B cell (primary cell): ENCODE data around the gene AQR. TPM values are rescaled to one million over a fixed set of nuclear protein-coding genes. Genes with fewer than 3 reads are reported as not detected.

Experiments used
- ATAC-seq: fragments of 200-7000 bp; cut with Tn5 transposase; one replicate; pipeline ENCODE4 v1.10.0; 2021; ENCODE audit warnings: low read depth, mild to moderate bottlenecking, moderate number of reproducible peaks, moderate library complexity
- CTCF ChIA-PET: fragments of 350-600 bp; sonication (Branson Sonifier 250); formaldehyde crosslinking; loops from one replicate; lab custom pipeline; 2021; ENCODE audit warnings: antibody characterized with exemption, inconsistent platforms; lab: Charles Lee
- POLR2A ChIA-PET: fragments of 350-600 bp; sonication (Branson Sonifier 250); formaldehyde crosslinking; loops from one replicate; lab custom pipeline; 2021; ENCODE audit warnings: antibody characterized with exemption; lab: Charles Lee
- DNase-seq: peaks from one replicate; pipeline ENCODE4 v3.0.0; 2013
- H2AFZ ChIP-seq: 2 replicates; pipeline ENCODE4 v1.6.1; 2012; ENCODE audit warnings: mild to moderate bottlenecking, low read depth, low read length; ENCODE audit not compliant: insufficient read depth, poor library complexity, severe bottlenecking
- H3K27ac ChIP-seq, 2 donors: 1 replicate in 1 of 2; 2 replicates in 1 of 2; pipeline ENCODE4 v1.5.1; 2012 to 2013; ENCODE audit warnings: low read length in 2 of 2, mild to moderate bottlenecking in 2 of 2, moderate library complexity in 1 of 2
- H3K27me3 ChIP-seq, 4 experiments: fragments of 200-600 bp in 1 of 4; sonication (generic) in 1 of 4; replicated peaks in 1 of 4; 1 replicate in 2 of 4; 2 replicates in 2 of 4; pipeline versions ENCODE4 v1.6.1 to v1.7.0; 2013 to 2016; ENCODE audit warnings: low read length in 3 of 4, mild to moderate bottlenecking in 2 of 4, mixed read lengths in 1 of 4, moderate library complexity in 1 of 4; ENCODE audit not compliant: insufficient read depth in 4 of 4, control insufficient read depth in 3 of 4; ENCODE audit errors: control extremely low read depth in 1 of 4
- H3K36me3 ChIP-seq, 2 experiments: replicated peaks in 1 of 2; 1 replicate in 1 of 2; 2 replicates in 1 of 2; pipeline versions ENCODE4 v1.6.1 to v1.7.1; 2013; ENCODE audit warnings: low read length in 1 of 2; ENCODE audit not compliant: insufficient read depth in 2 of 2, control insufficient read depth in 1 of 2; ENCODE audit errors: control extremely low read depth in 1 of 2, extremely low read depth in 1 of 2
- H3K4me1 ChIP-seq, 2 donors: fragments of 200-600 bp in 1 of 2; sonication (generic) in 1 of 2; 1 replicate in 1 of 2; 2 replicates in 1 of 2; pipeline versions ENCODE4 v1.5.1 to v1.6.1; 2013 to 2017; ENCODE audit warnings: low read length in 2 of 2; ENCODE audit not compliant: control insufficient read depth in 2 of 2, insufficient read depth in 2 of 2
- H3K4me2 ChIP-seq: replicated peaks from 2 replicates; pipeline ENCODE3; 2012; ENCODE audit warnings: mild to moderate bottlenecking, low read depth, low read length; ENCODE audit not compliant: poor library complexity, severe bottlenecking
- H3K4me3 ChIP-seq, 5 experiments: fragments of 200-600 bp in 1 of 5; sonication (generic) in 1 of 5; 1 replicate in 3 of 5; 2 replicates in 2 of 5; pipeline versions ENCODE4 v1.5.1 to v1.7.0; 2011 to 2016; ENCODE audit warnings: low read length in 4 of 5, mild to moderate bottlenecking in 4 of 5, low read depth in 2 of 5, control low read depth in 1 of 5, moderate library complexity in 1 of 5; ENCODE audit not compliant: insufficient read depth in 1 of 5; ENCODE audit errors: control extremely low read depth in 1 of 5, extremely low read depth in 1 of 5
- H3K79me2 ChIP-seq: fragments of 200-600 bp; sonication (generic); one replicate; pipeline ENCODE4 v1.6.0; 2016; ENCODE audit warnings: low read length; ENCODE audit not compliant: control insufficient read depth, insufficient read depth
- H3K9ac ChIP-seq: fragments of 200-600 bp; sonication (generic); 2 replicates; pipeline ENCODE4 v1.6.1; 2017; ENCODE audit warnings: mild to moderate bottlenecking, low read length, moderate library complexity
- H3K9me3 ChIP-seq, 3 donors: one replicate each; pipeline versions ENCODE4 v1.6.1 to v1.7.1; 2013; ENCODE audit warnings: low read length in 2 of 3; ENCODE audit not compliant: control insufficient read depth in 2 of 3, insufficient read depth in 1 of 3; ENCODE audit errors: control extremely low read depth in 1 of 3
- H4K20me1 ChIP-seq: 2 replicates; pipeline ENCODE4 v1.6.0; 2012; ENCODE audit warnings: mild to moderate bottlenecking, low read length; ENCODE audit not compliant: insufficient read depth, control insufficient read depth, poor library complexity, severe bottlenecking
- H3K27ac Mint-ChIP-seq: one replicate; pipeline ENCODE4 v1.8.0; 2021; ENCODE audit warnings: mixed read lengths
- H3K27me3 Mint-ChIP-seq: one replicate; pipeline ENCODE4 v1.8.0; 2021; ENCODE audit warnings: mixed read lengths
- H3K4me1 Mint-ChIP-seq: one replicate; pipeline ENCODE4 v1.8.0; 2021; ENCODE audit warnings: mixed read lengths
- H3K4me3 Mint-ChIP-seq: one replicate; pipeline ENCODE4 v1.8.0; 2021; ENCODE audit warnings: mixed read lengths
- H3K9me3 Mint-ChIP-seq: one replicate; pipeline ENCODE4 v1.8.0; 2022; ENCODE audit warnings: mixed read lengths; ENCODE audit not compliant: insufficient read depth
- EZH2 ChIP-seq: IDR thresholded peaks from 2 replicates; pipeline ENCODE4 v1.6.1; 2012; ENCODE audit warnings: borderline replicate concordance, low read depth, mild to moderate bottlenecking, moderate library complexity, low read length; ENCODE audit not compliant: insufficient read depth, poor library complexity, severe bottlenecking
- WGBS: methylation state at CpG from one replicate; pipeline ENCODE4 v1.1.5; 2013; ENCODE audit warnings: missing lambda C conversion rate; ENCODE audit not compliant: insufficient coverage; 5-methylcytosine and 5-hydroxymethylcytosine counted together
- intact Hi-C: fragments of 100-400 bp; cut with micrococcal nuclease; formaldehyde crosslinking; loops from one replicate; pipeline ENCODE4 v1.10.0; 2022
- polyA plus RNA-seq: library from polyadenylated mRNA; depleted of rRNA; stranded (reverse); fragments of >200 nt; gene quantifications from 2 replicates; pipeline ENCODE4 v1.2.3, GENCODE V29; 2012
- total RNA-seq, 2 donors: library from RNA; stranded (reverse); fragments of 120-200 nt in 1 of 2; gene quantifications; 1 replicate in 1 of 2; 2 replicates in 1 of 2; pipeline versions ENCODE4 v1.2.3 to v1.2.4, GENCODE V29; 2013 to 2022
- TF ChIP-seq, protein P1 (sequence below): fragments of 200-600 bp; IDR thresholded peaks from one replicate; pipeline ENCODE4 v1.8.0; 2022; ENCODE audit warnings: antibody characterized with exemption, mild to moderate bottlenecking

The AQR gene
- total and polyA plus RNA-seq, 2 donors (not counting 1 experiment from before 2014, with no cell fraction given): 24.2 to 41.7 TPM

DNA sequence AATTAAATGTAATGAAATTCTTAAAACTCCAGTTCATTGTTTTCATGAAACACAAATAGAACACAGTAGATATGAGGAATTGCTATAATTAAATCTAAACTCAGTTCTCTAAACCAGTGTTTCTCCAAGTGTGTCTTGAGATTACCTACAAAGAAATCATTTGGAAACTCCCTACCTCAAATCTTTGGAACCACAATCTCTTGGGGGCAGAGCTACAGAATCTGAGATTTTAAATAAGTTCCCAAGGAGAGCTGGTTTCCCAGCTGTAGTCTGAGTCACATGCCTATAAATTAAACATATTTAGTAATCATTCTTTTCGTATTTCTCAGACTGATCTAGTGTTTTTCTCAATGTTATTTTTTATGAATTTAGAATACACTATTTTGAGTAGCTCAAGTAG lies 157.2 kb downstream of the AQR start:
- TF ChIP-seq, protein P1, sequence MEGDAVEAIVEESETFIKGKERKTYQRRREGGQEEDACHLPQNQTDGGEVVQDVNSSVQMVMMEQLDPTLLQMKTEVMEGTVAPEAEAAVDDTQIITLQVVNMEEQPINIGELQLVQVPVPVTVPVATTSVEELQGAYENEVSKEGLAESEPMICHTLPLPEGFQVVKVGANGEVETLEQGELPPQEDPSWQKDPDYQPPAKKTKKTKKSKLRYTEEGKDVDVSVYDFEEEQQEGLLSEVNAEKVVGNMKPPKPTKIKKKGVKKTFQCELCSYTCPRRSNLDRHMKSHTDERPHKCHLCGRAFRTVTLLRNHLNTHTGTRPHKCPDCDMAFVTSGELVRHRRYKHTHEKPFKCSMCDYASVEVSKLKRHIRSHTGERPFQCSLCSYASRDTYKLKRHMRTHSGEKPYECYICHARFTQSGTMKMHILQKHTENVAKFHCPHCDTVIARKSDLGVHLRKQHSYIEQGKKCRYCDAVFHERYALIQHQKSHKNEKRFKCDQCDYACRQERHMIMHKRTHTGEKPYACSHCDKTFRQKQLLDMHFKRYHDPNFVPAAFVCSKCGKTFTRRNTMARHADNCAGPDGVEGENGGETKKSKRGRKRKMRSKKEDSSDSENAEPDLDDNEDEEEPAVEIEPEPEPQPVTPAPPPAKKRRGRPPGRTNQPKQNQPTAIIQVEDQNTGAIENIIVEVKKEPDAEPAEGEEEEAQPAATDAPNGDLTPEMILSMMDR: no peak
- no peak for TF ChIP-seq EZH2

DNA sequence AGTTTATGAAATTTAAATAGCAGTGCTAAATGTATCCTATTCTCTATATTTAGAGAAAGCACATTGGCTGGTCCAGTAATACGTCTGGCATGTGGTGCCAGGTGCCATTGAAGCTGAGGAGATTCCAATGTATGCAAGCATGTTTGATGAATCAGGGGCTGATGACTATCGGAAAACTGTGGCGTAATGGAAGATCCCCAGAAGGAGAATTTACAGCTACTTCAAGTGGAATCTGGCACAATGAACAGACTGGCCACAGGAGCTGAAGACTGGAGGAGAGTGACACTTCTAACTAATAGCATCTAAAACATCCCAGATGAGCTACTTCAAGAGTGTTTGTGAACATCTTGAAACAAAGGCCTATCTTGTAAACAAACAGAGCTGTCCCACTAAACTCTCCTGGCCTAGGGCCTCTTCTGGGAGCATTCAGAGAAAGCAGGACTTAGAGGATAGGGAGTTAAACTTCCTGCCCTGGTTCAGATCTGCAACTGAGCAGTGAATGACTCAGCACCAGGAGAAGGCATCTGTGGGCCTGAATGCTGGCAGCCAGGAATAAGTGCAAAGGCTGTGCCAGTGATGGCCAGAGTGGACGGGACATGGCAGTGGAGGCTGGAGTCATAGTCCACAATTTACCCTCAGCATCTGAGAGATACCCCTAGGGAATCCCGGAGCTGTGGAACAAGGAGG lies 159.0 kb downstream of the AQR start:
- Mint-ChIP-seq H3K27ac (no peak overlapping the region), H3K4me3 (no peak overlapping the region), H3K4me1 (no peaks in the 10 kb centered on the region), H3K27me3 (peaks cover 47% of the 10 kb centered on the region), H3K9me3 (peaks cover 2% of the 10 kb centered on the region)
- Histone ChIP-seq H3K9ac (no peak overlapping the region), H3K4me2 (no peak overlapping the region), H3K4me1 (no peaks in the 10 kb centered on the region), H4K20me1 (no peaks in the 10 kb centered on the region), H2AFZ (no peak overlapping the region), H3K9me3 (peaks cover 0 to 8% (median 0%) of the 10 kb centered on the region in 3 donors), H3K4me3 (no peak overlapping the region), H3K27ac (no peak overlapping the region), H3K79me2 (no peaks in the 10 kb centered on the region), H3K36me3 (no peaks in the 10 kb centered on the region), H3K27me3 (peaks cover 0 to 8% (median 2%) of the 10 kb centered on the region in 4 experiments)
- no peak for ATAC-seq
- WGBS: 95% methylated on average over 4 of the region's 5 CpGs
- no peak for DNase-seq
- intact Hi-C loops: no loop called here
- POLR2A ChIA-PET: no interaction called here
- no peak for TF ChIP-seq EZH2
- TF ChIP-seq, protein P1: no peak
- CTCF ChIA-PET: no interaction called here

More for the DNA sequence above, 157.2 kb downstream of the AQR start:
- Histone ChIP-seq H2AFZ (no peak overlapping the region), H3K9ac (no peak overlapping the region), H3K4me3 (no peak overlapping the region), H3K27me3 (peaks cover 0 to 8% (median 2%) of the 10 kb centered on the region in 4 experiments), H3K27ac (no peak overlapping the region), H3K4me1 (no peaks in the 10 kb centered on the region), H3K79me2 (no peaks in the 10 kb centered on the region), H3K4me2 (no peak overlapping the region), H3K36me3 (no peaks in the 10 kb centered on the region), H4K20me1 (no peaks in the 10 kb centered on the region), H3K9me3 (peaks cover 0 to 3% (median 0%) of the 10 kb centered on the region in 3 donors)
- ATAC-seq: no peak
- intact Hi-C loops: no loop called here
- CTCF ChIA-PET: no interaction called here
- no peak for DNase-seq
- no peak overlapping the region for H3K4me3 Mint-ChIP-seq
- WGBS: no CpG with 5 or more reads among the region's 1 CpG
- H3K4me1 Mint-ChIP-seq: no peaks in the 10 kb centered on the region
- peaks cover 35% of the 10 kb centered on the region for H3K27me3 Mint-ChIP-seq
- H3K27ac Mint-ChIP-seq: no peak overlapping the region
- POLR2A ChIA-PET: no interaction called here
- peaks cover 2% of the 10 kb centered on the region for H3K9me3 Mint-ChIP-seq
